ENCODE data around the gene KRT16. TPM values are rescaled to one million over a fixed set of nuclear protein-coding genes. Genes with fewer than 3 reads are reported as not detected.
A peak's percentile ranks its signal among the peaks of the same experiment; 100 is the strongest.

Gene KRT16
- total RNA-seq, 1 experiment from 2014 or later: not detected

DNA sequence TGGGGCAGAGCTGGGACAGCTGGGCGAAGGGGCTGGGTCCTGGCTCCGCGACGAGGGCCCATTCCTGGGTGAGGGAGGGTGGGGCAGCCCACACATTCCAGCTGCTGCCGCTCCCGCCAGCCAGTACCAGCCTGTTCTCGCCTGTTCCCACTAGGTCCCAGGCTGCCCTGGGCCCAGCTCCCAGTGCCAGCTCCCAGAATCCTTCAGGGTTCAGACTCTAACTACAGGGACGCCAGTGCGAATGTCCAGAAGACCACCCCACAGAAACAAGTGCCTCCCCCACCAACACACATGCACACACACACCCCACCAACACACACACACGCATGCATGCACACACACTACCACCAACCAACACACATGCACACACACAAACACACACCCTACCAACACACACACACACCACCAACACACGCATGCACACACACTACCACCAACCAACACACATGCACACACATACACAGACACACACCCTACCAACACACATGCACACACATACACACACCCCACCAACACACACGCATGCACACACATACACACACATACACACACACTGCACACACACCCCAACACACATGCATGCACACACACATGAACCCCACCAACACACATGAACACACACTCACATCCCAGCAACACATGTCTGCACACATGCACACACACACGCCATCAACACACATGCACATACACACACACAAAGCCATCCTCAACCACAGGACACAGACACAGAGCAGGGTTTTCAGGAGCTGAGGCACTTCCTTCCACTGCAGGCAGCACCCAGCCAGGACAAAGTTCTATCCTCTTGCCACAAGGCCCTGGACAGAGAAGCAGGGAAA, 39.3 kb upstream of the KRT16 start:
- no peak for DNase-seq
- no peak overlapping the region for H3K56ac ChIP-seq (ENCODE audit: insufficient read length, low read depth, low read length)
- H3K79me1 ChIP-seq (ENCODE audit: insufficient read depth, low read depth, low read length, poor library complexity, severe bottlenecking): no peaks in the 10 kb centered on the region
- Mint-ChIP-seq H3K27me3 (ENCODE audit: low read depth) (peaks cover 3% of the 10 kb centered on the region), H3K9me3 (no peaks in the 10 kb centered on the region), H3K4me3 (no peak overlapping the region), H3K27ac (peak overlapping the region in 2 of 3 experiments; percentile 4 to 6; a peak in 2 of 7 replicates), H3K36me3 (ENCODE audit: insufficient read depth in 1 of 3, low read depth in 3 of 3) (no peaks in the 10 kb centered on the region; a peak in 1 of 7 replicates), H3K4me1 (peaks cover 11 to 14% of the 10 kb centered on the region in 2 experiments)
- no peak overlapping the region for H3K27ac ChIP-seq (ENCODE audit: insufficient read length, low read depth, low read length)
- H4K20me1 ChIP-seq (ENCODE audit: control insufficient read depth, insufficient read depth, insufficient read length): no peaks in the 10 kb centered on the region
- H3K4me1 ChIP-seq (ENCODE audit: insufficient read depth, low read length): no peaks in the 10 kb centered on the region
- no peak overlapping the region for H3K14ac ChIP-seq (ENCODE audit: insufficient read depth, low read length)
- no peaks in the 10 kb centered on the region for H3K9me3 ChIP-seq (ENCODE audit: control insufficient read depth, low read depth, low read length)
- no peak overlapping the region for H2BK120ac ChIP-seq (ENCODE audit: low read depth, low read length, poor library complexity, severe bottlenecking)
- H2BK5ac ChIP-seq (ENCODE audit: insufficient read length, low read length): no peak overlapping the region
- TF ChIP-seq, protein P1, sequence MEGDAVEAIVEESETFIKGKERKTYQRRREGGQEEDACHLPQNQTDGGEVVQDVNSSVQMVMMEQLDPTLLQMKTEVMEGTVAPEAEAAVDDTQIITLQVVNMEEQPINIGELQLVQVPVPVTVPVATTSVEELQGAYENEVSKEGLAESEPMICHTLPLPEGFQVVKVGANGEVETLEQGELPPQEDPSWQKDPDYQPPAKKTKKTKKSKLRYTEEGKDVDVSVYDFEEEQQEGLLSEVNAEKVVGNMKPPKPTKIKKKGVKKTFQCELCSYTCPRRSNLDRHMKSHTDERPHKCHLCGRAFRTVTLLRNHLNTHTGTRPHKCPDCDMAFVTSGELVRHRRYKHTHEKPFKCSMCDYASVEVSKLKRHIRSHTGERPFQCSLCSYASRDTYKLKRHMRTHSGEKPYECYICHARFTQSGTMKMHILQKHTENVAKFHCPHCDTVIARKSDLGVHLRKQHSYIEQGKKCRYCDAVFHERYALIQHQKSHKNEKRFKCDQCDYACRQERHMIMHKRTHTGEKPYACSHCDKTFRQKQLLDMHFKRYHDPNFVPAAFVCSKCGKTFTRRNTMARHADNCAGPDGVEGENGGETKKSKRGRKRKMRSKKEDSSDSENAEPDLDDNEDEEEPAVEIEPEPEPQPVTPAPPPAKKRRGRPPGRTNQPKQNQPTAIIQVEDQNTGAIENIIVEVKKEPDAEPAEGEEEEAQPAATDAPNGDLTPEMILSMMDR (conservative IDR thresholded peaks at IDR 0.05): no peak
- H3K4me2 ChIP-seq (ENCODE audit: insufficient read depth, insufficient read length, low read length): no peak overlapping the region
- peaks cover 7% of the 10 kb centered on the region for H3K23me2 ChIP-seq (ENCODE audit: insufficient read length, low read depth, low read length, poor library complexity, severe bottlenecking)
- no peak overlapping the region for H3K4ac ChIP-seq (ENCODE audit: low read depth, low read length)
- no CpG with 5 or more reads among the region's 13 CpGs for WGBS (ENCODE audit: extremely low coverage, insufficient read length, low lambda C conversion rate)
- peak overlapping the region; percentile 6 for H4K5ac ChIP-seq (ENCODE audit: insufficient read length, low read depth, low read length)
- H3K18ac ChIP-seq (ENCODE audit: insufficient read length, low read depth, low read length): peak overlapping the region; percentile 54
- H2BK12ac ChIP-seq (ENCODE audit: insufficient read length, low read depth, low read length): no peak overlapping the region
- H2BK20ac ChIP-seq (ENCODE audit: low read depth, low read length, poor library complexity, severe bottlenecking): no peak overlapping the region
- H3T11ph ChIP-seq (ENCODE audit: low read length): no peak overlapping the region
- H4K91ac ChIP-seq (ENCODE audit: insufficient read length, low read depth, low read length): no peak overlapping the region
- no peak overlapping the region for H3K9ac ChIP-seq (ENCODE audit: extremely low read depth, insufficient read length, low read length)
- H3K27me3 ChIP-seq (ENCODE audit: insufficient read depth, low read length): no peaks in the 10 kb centered on the region
- no peak overlapping the region for H4K8ac ChIP-seq (replicated peaks; ENCODE audit: insufficient read length, low read depth, low read length)
- H3K23ac ChIP-seq (ENCODE audit: insufficient read length, low read depth, low read length): no peak overlapping the region
- H2AK5ac ChIP-seq (ENCODE audit: insufficient read length, low read length): no peak overlapping the region
- no peak overlapping the region for H2BK15ac ChIP-seq (ENCODE audit: low read depth, low read length)
- H2AFZ ChIP-seq (ENCODE audit: low read length): no peak overlapping the region
- H3K79me2 ChIP-seq (ENCODE audit: insufficient read depth, low read length): no peaks in the 10 kb centered on the region
